Stimulated activated CD8-positive, alpha-beta memory T cell treated with anti-CD3 and anti-CD28 coated beads, Interleukin-12 subunit alpha, Interleukin-12 subunit beta, amount 100 ng/mL, for 1 hour (primary cell): ENCODE data around the gene HYAL3.
"Not testable (repeated sequence)": the region's sequence is repeated elsewhere in the genome, so short reads cannot be mapped to it uniquely, and the experiment has no call there.

Source experiments
- DNase-seq: peaks from one replicate; pipeline ENCODE4 v3.0.0-alpha.2; 2020; ENCODE audit warnings: low read depth

The HYAL3 gene

GRCh38 chr3:50290161-50290641, 9.0 kb downstream of the HYAL3 start:
- no peak for DNase-seq

GRCh38 chr3:50289130-50289529, 10.1 kb downstream of the HYAL3 start:
- DNase-seq = no peak

GRCh38 chr3:50288387-50289007, 10.7 kb downstream of the HYAL3 start:
- DNase-seq = no peak

DNA sequence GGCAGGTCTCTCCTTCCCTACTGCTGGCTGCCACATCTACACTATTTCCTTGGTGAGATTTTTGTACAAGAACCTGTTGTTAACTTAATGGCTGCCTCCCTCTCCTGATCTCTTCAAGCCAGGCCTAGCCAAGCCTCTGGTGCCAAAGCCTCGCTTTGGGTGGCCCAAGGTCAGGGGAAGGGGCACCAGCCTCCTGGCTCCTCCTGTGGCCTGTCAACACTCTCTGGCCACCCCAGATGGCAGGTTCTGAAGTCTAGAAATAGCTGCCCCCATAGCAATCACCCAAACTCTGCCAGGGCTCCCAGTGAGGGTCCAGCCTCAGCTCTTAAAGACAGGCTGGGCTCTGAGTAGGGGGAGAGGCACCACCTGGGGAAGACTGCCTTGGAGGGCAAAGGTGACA, 11.9 kb downstream of the HYAL3 start:
- DNase-seq = no peak

GRCh38 chr3:50286322-50287227, 12.6 kb downstream of the HYAL3 start:
- DNase-seq = no peak

- not testable (repeated sequence) for DNase-seq
Measured at GRCh38 chr3:50284121-50284520, 15.1 kb downstream of the HYAL3 start.

GRCh38 chr3:50279255-50280016, 19.8 kb downstream of the HYAL3 start:
- DNase-seq = no peak

- no peak for DNase-seq
Measured at GRCh38 chr3:50278880-50279224, 20.4 kb downstream of the HYAL3 start, which contains the start of gene LSMEM2. Gene LSMEM2, plus strand, starts transcription at chr3:50279087. Its CDS starts 27 bp downstream, at chr3:50279114.

GRCh38 chr3:50278123-50278879, 20.9 kb downstream of the HYAL3 start:
- no peak for DNase-seq

- no peak for DNase-seq
Measured at GRCh38 chr3:50276762-50277101, 22.5 kb downstream of the HYAL3 start.

GRCh38 chr3:50275996-50276761, 23.0 kb downstream of the HYAL3 start:
- DNase-seq = no peak

- no peak for DNase-seq
Measured at GRCh38 chr3:50275141-50275995, 23.8 kb downstream of the HYAL3 start.

GRCh38 chr3:50274371-50275104, 24.7 kb downstream of the HYAL3 start:
- peak; percentile 59 for DNase-seq

DNA sequence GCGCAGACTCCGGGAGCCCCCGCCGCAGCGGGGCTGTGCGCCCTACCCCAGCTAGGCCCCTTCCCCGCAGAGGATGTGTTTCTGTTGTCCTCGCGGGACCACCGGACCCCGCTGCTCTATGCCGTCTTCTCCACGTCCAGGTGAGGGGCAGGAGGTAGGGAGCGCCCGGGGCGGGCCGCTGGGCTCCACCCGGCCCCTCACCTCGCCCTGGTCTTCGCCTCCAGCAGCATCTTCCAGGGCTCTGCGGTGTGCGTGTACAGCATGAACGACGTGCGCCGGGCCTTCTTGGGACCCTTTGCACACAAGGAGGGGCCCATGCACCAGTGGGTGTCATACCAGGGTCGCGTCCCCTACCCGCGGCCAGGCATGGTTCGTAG, 25.5 kb downstream of the HYAL3 start:
- no peak for DNase-seq

GRCh38 chr3:50272911-50273688, 26.1 kb downstream of the HYAL3 start:
- DNase-seq = peak; percentile 81

- not testable (repeated sequence) for DNase-seq
Measured at GRCh38 chr3:50272538-50272910, 26.7 kb downstream of the HYAL3 start.

GRCh38 chr3:50271314-50271936, 27.8 kb downstream of the HYAL3 start:
- DNase-seq = no peak
